Keratinocyte (primary cell): ENCODE measurements around the gene SMAD5. TPM values are rescaled to one million over a fixed set of nuclear protein-coding genes. Genes with fewer than 3 reads are reported as not detected.

Experiments
- DNase-seq: peaks from one replicate; pipeline ENCODE4 v3.0.0-alpha.2; 2011; ENCODE audit warnings: low read depth, missing footprints, low spot score
- FAIRE-seq: peaks from 2 replicates; lab custom pipeline; 2011; peaks lifted over from hg19 to GRCh38; lab: Jason Lieb, UNC
- H2AFZ ChIP-seq: 2 replicates; pipeline ENCODE4 v1.6.0; 2012; ENCODE audit warnings: low read length, control low read depth, inconsistent platforms; ENCODE audit not compliant: control insufficient read depth
- H3K27ac ChIP-seq: 2 replicates; pipeline ENCODE4 v1.5.1; 2011; ENCODE audit warnings: low read length; ENCODE audit not compliant: control insufficient read depth, insufficient read depth
- H3K27me3 ChIP-seq: 3 replicates; pipeline ENCODE4 v1.6.0; 2011; ENCODE audit warnings: low read length; ENCODE audit not compliant: control insufficient read depth, insufficient read depth; ENCODE audit errors: extremely low read depth
- H3K36me3 ChIP-seq, 2 experiments: 2 replicates in 1 of 2; 3 replicates in 1 of 2; pipeline ENCODE4 v1.5.1; 2011; ENCODE audit warnings: low read length in 2 of 2, mild to moderate bottlenecking in 1 of 2; ENCODE audit not compliant: control insufficient read depth in 2 of 2, insufficient read depth in 2 of 2; ENCODE audit errors: extremely low read depth in 1 of 2
- H3K4me1 ChIP-seq: 3 replicates; pipeline ENCODE4 v1.5.1; 2011; ENCODE audit warnings: low read length; ENCODE audit not compliant: control insufficient read depth, insufficient read depth; ENCODE audit errors: extremely low read depth
- H3K4me2 ChIP-seq: 3 replicates; pipeline ENCODE4 v1.6.0; 2011; ENCODE audit warnings: low read depth, low read length; ENCODE audit not compliant: control insufficient read depth, insufficient read depth; ENCODE audit errors: extremely low read depth
- H3K4me3 ChIP-seq, 3 experiments: fragments of 200-600 bp in 1 of 3; sonication (generic) in 1 of 3; 2 replicates in 2 of 3; 3 replicates in 1 of 3; pipeline ENCODE4 v1.5.1; 2011 to 2016; ENCODE audit warnings: low read length in 3 of 3, mild to moderate bottlenecking in 3 of 3, control low read depth in 2 of 3, inconsistent platforms in 1 of 3, low read depth in 1 of 3, mixed read lengths in 1 of 3, mixed run types in 1 of 3, moderate library complexity in 1 of 3; ENCODE audit not compliant: control insufficient read depth in 2 of 3, insufficient read depth in 2 of 3; ENCODE audit errors: extremely low read depth in 1 of 3
- H3K79me2 ChIP-seq: 2 replicates; pipeline ENCODE4 v1.6.0; 2012; ENCODE audit warnings: low read length; ENCODE audit not compliant: control insufficient read depth, insufficient read depth
- H3K9ac ChIP-seq: 3 replicates; pipeline ENCODE4 v1.6.0; 2011; ENCODE audit warnings: low read length; ENCODE audit not compliant: control insufficient read depth, insufficient read depth; ENCODE audit errors: extremely low read depth
- H3K9me1 ChIP-seq: 3 replicates; pipeline ENCODE4 v1.6.0; 2011; ENCODE audit warnings: low read length; ENCODE audit not compliant: control insufficient read depth, insufficient read depth; ENCODE audit errors: extremely low read depth
- H3K9me3 ChIP-seq: 2 replicates; pipeline ENCODE4 v1.5.1; 2012; ENCODE audit warnings: low read depth, low read length; ENCODE audit not compliant: control insufficient read depth
- H4K20me1 ChIP-seq: 3 replicates; pipeline ENCODE4 v1.6.0; 2011; ENCODE audit warnings: low read length; ENCODE audit not compliant: control insufficient read depth, insufficient read depth; ENCODE audit errors: extremely low read depth
- CTCF ChIP-seq, 3 experiments: IDR thresholded peaks in 1 of 3; conservative IDR thresholded peaks in 1 of 3; optimal IDR thresholded peaks in 1 of 3; 2 replicates in 2 of 3; 3 replicates in 1 of 3; pipeline versions ENCODE3 to v1.5.1; 2011; ENCODE audit warnings: low read length in 3 of 3, mild to moderate bottlenecking in 3 of 3, moderate library complexity in 2 of 3, control low read depth in 1 of 3, inconsistent platforms in 1 of 3; ENCODE audit not compliant: insufficient read depth in 2 of 3; ENCODE audit errors: extremely low read depth in 1 of 3
- EZH2 ChIP-seq: IDR thresholded peaks from one replicate; pipeline ENCODE4 v1.6.1; 2012; ENCODE audit warnings: inconsistent platforms, mild to moderate bottlenecking, low read length, moderate library complexity
- dilution Hi-C: fragments of 300-500 bp; cut with MboI; formaldehyde crosslinking; loops from one replicate; pipeline ENCODE4 v1.7.0; 2020; ENCODE audit warnings: low sequenced_read_pairs; ENCODE audit not compliant: extremely low pct_ligation_motif_present
- polyA plus RNA-seq, 5 experiments: library from polyadenylated mRNA; depleted of rRNA in 3 of 5; stranded (reverse) in 3 of 5; stranded (forward) in 1 of 5; unstranded in 1 of 5; fragments of >200 nt; gene quantifications; 1 replicate in 1 of 5; 2 replicates in 3 of 5; 3 replicates in 1 of 5; pipeline versions ENCODE4 v1.2.1 to v1.2.3, GENCODE V29; 2011 to 2012; ENCODE audit warnings: missing spikeins in 2 of 5, low read depth in 1 of 5, low replicate concordance in 1 of 5

SMAD5 gene
- polyA plus RNA-seq, 1 donor (not counting 4 experiments of a cell fraction or from before 2014, with no cell fraction given) = 72.1 TPM

GRCh38 chr5:136192526-136193321 is 60.1 kb downstream of the SMAD5 start, which contains the start of gene SMIM32:
TSS of gene SMIM32 (minus strand) at chr5:136193162. CDS start at chr5:136192524, 638 bp downstream.
- no peaks in the 10 kb centered on the region for H3K79me2 ChIP-seq
- no peak within 1 kb of the TSS for H2AFZ ChIP-seq
- peaks cover 37% of the 10 kb centered on the region for H3K27me3 ChIP-seq
- no peaks in the 10 kb centered on the region for H3K9me1 ChIP-seq
- DNase-seq (no peak), FAIRE-seq (no peak)
- peaks cover 17% of the 10 kb centered on the region for H3K4me1 ChIP-seq
- no peak within 1 kb of the TSS for H3K9ac ChIP-seq
- no peaks in the 10 kb centered on the region for H3K9me3 ChIP-seq
- peaks cover 0 to 3% of the 10 kb centered on the region in 2 experiments for H3K36me3 ChIP-seq
- dilution Hi-C loops = no loop called here
- peaks cover 6% of the 10 kb centered on the region for H4K20me1 ChIP-seq
- TF ChIP-seq CTCF (optimal IDR thresholded peaks at IDR 0.05 in 1 of 3, IDR thresholded peaks at IDR 0.05 in 1 of 3, conservative IDR thresholded peaks at IDR 0.05 in 1 of 3; ENCODE audit: extremely low read depth in 1 of 3, insufficient read depth in 2 of 3, low read length in 3 of 3) = no peak
- TF ChIP-seq EZH2 = no peak
- H3K27ac ChIP-seq = no peak within 1 kb of the TSS
- H3K4me2 ChIP-seq = peak within 1 kb of the TSS; percentile 85
- H3K4me3 ChIP-seq = peak within 1 kb of the TSS in 2 of 3 experiments; percentile 48 to 63

GRCh38 chr5:136193322-136193935 is 60.8 kb downstream of the SMAD5 start:
- Histone ChIP-seq H3K36me3 (peaks cover 0 to 2% of the 10 kb centered on the region in 2 experiments), H3K4me2 (peak overlapping the region; percentile 51), H3K4me3 (peak overlapping the region in 1 of 3 experiments; percentile 55), H3K79me2 (no peaks in the 10 kb centered on the region), H3K9me3 (no peaks in the 10 kb centered on the region), H3K9ac (no peak overlapping the region), H3K27ac (no peak overlapping the region), H2AFZ (no peak overlapping the region), H4K20me1 (peaks cover 6% of the 10 kb centered on the region), H3K9me1 (no peaks in the 10 kb centered on the region), H3K27me3 (peaks cover 37% of the 10 kb centered on the region), H3K4me1 (peaks cover 17% of the 10 kb centered on the region)
- no peak for TF ChIP-seq CTCF (optimal IDR thresholded peaks at IDR 0.05 in 1 of 3, IDR thresholded peaks at IDR 0.05 in 1 of 3, conservative IDR thresholded peaks at IDR 0.05 in 1 of 3; ENCODE audit: extremely low read depth in 1 of 3, insufficient read depth in 2 of 3, low read length in 3 of 3)
- TF ChIP-seq EZH2 = peak; percentile 70
- no peak for DNase-seq
- dilution Hi-C loops = no loop called here
- no peak for FAIRE-seq
